DOHH2 (cell line): ENCODE results near the gene FUOM.

Source experiments
- H3F3A ChIP-seq: fragments of 200-600 bp; sonication (generic), shearing (Covaris generic); 2 replicates; pipeline ENCODE4 v1.6.0; 2016; ENCODE audit warnings: antibody characterized with exemption, mild to moderate bottlenecking; ENCODE audit not compliant: control insufficient read depth, insufficient read depth
- H3K27ac ChIP-seq: fragments of 200-600 bp; sonication (generic); 2 replicates; pipeline ENCODE4 v1.5.1; 2014; ENCODE audit warnings: low read depth, mild to moderate bottlenecking, low read length, moderate library complexity
- H3K27me3 ChIP-seq: fragments of 200-600 bp; sonication (generic); 2 replicates; pipeline ENCODE4 v1.6.1; 2014; ENCODE audit warnings: mild to moderate bottlenecking, low read length, mixed read lengths; ENCODE audit not compliant: control insufficient read depth
- H3K36me3 ChIP-seq: fragments of 200-600 bp; sonication (generic); 2 replicates; pipeline ENCODE4 v1.6.1; 2014; ENCODE audit warnings: mild to moderate bottlenecking, low read length, moderate library complexity, mixed read lengths; ENCODE audit not compliant: control insufficient read depth
- H3K4me1 ChIP-seq: fragments of 200-600 bp; sonication (generic); 2 replicates; pipeline ENCODE4 v1.6.1; 2014; ENCODE audit warnings: mild to moderate bottlenecking, low read length, mixed read lengths; ENCODE audit not compliant: control insufficient read depth
- H3K4me2 ChIP-seq: fragments of 200-600 bp; sonication (generic); 2 replicates; pipeline ENCODE4 v1.6.0; 2014; ENCODE audit warnings: mild to moderate bottlenecking, low read length, moderate library complexity
- H3K4me3 ChIP-seq: fragments of 200-600 bp; sonication (generic); 2 replicates; pipeline ENCODE4 v1.5.1; 2014; ENCODE audit warnings: mild to moderate bottlenecking, low read length, mixed read lengths
- H3K79me2 ChIP-seq: fragments of 200-600 bp; sonication (generic); 2 replicates; pipeline ENCODE4 v1.6.1; 2014; ENCODE audit warnings: mild to moderate bottlenecking, low read length, mixed read lengths; ENCODE audit not compliant: control insufficient read depth
- H3K9me2 ChIP-seq: fragments of 200-600 bp; sonication (generic); replicated peaks from 2 replicates; pipeline ENCODE4 v1.6.1; 2014; ENCODE audit warnings: mild to moderate bottlenecking, low read length, mixed read lengths; ENCODE audit not compliant: control insufficient read depth
- H3K9me3 ChIP-seq: fragments of 200-600 bp; sonication (generic); 2 replicates; pipeline ENCODE4 v1.6.1; 2014; ENCODE audit warnings: antibody characterized with exemption, low read length, mixed read lengths; ENCODE audit not compliant: control insufficient read depth, insufficient read depth
- H4K20me1 ChIP-seq: fragments of 200-600 bp; sonication (generic); 2 replicates; pipeline ENCODE4 v1.6.0; 2014; ENCODE audit warnings: low read depth, mild to moderate bottlenecking, antibody characterized with exemption, low read length, moderate library complexity; ENCODE audit not compliant: control insufficient read depth, insufficient read depth
- EZH2phosphoT487 ChIP-seq: fragments of 200-600 bp; sonication (generic); IDR thresholded peaks from 2 replicates; pipeline ENCODE4 v1.6.1; 2017; ENCODE audit warnings: borderline replicate concordance, mild to moderate bottlenecking, antibody characterized with exemption, low read length, moderate library complexity, mixed read lengths
- TF ChIP-seq, protein P1 (sequence below): fragments of 200-600 bp; sonication (generic); IDR thresholded peaks from one replicate; pipeline ENCODE4 v1.5.1; 2014; ENCODE audit warnings: antibody characterized with exemption, mild to moderate bottlenecking, low read depth, low read length; ENCODE audit not compliant: poor library complexity, severe bottlenecking

FUOM gene

DNA sequence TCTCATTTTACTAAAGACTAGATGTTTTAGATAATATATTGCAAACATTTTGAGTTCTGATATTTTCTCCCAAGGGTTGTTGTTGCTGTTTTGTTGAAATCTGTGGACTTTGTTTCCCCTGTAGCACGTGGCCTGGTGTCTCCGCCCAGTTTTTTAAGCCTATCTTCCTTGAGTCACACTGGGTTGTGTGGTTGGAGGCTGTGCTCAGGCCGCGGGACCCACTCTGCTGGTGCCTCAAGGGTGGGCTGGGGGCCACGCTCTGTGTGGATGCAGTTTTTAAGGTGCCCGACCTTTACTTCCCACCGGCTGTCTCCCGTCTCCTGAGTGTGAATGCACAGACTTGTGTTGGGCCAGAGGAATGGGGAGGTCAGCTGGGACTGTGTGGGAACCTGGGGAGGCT lies 14.9 kb downstream of the FUOM start:
- H3K27ac ChIP-seq: no peak overlapping the region
- H3K4me1 ChIP-seq: no peaks in the 10 kb centered on the region; the same call in 1 of the 2 replicates
- H3K27me3 ChIP-seq: no peaks in the 10 kb centered on the region
- TF ChIP-seq, protein P1, sequence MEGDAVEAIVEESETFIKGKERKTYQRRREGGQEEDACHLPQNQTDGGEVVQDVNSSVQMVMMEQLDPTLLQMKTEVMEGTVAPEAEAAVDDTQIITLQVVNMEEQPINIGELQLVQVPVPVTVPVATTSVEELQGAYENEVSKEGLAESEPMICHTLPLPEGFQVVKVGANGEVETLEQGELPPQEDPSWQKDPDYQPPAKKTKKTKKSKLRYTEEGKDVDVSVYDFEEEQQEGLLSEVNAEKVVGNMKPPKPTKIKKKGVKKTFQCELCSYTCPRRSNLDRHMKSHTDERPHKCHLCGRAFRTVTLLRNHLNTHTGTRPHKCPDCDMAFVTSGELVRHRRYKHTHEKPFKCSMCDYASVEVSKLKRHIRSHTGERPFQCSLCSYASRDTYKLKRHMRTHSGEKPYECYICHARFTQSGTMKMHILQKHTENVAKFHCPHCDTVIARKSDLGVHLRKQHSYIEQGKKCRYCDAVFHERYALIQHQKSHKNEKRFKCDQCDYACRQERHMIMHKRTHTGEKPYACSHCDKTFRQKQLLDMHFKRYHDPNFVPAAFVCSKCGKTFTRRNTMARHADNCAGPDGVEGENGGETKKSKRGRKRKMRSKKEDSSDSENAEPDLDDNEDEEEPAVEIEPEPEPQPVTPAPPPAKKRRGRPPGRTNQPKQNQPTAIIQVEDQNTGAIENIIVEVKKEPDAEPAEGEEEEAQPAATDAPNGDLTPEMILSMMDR: no peak
- TF ChIP-seq EZH2phosphoT487: no peak
- no peaks in the 10 kb centered on the region for H3K9me2 ChIP-seq
- H3K79me2 ChIP-seq: no peaks in the 10 kb centered on the region
- no peaks in the 10 kb centered on the region for H3K36me3 ChIP-seq
- peaks cover 17% of the 10 kb centered on the region; the same call in 1 of the 2 replicates for H3K9me3 ChIP-seq
- H3K4me2 ChIP-seq: no peak overlapping the region
- H3K4me3 ChIP-seq: no peak overlapping the region
- no peaks in the 10 kb centered on the region for H3F3A ChIP-seq
- no peaks in the 10 kb centered on the region for H4K20me1 ChIP-seq

DNA sequence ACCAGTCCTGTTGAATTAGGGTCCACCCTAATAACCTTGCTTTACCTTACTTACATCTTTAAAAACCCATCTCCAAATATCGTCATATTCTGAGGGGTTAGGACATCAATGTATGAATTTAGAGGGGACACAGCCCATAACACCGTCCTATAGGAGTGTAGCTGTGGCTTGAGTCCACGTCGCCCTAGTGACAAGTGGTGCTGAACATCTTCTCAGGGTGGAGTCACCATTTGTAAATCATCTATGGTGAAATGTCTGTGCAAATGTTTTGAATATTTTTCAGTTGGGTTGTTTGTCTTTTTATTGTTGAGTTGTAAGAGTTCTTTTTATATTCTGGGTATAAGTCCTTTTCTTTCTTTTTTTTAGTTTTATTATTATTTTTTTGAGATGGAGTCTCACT lies 15.8 kb downstream of the FUOM start:
- Histone ChIP-seq H3K9me2 (no peaks in the 10 kb centered on the region), H3K4me2 (no peak overlapping the region), H3K4me1 (no peaks in the 10 kb centered on the region; the same call in 1 of the 2 replicates), H3K9me3 (peaks cover 26% of the 10 kb centered on the region; the same call in 1 of the 2 replicates), H3K4me3 (no peak overlapping the region), H3K79me2 (no peaks in the 10 kb centered on the region), H3K27ac (no peak overlapping the region), H3K27me3 (no peaks in the 10 kb centered on the region), H4K20me1 (no peaks in the 10 kb centered on the region), H3F3A (no peaks in the 10 kb centered on the region), H3K36me3 (no peaks in the 10 kb centered on the region)
- TF ChIP-seq, protein P1: no peak
- TF ChIP-seq EZH2phosphoT487: no peak

DNA sequence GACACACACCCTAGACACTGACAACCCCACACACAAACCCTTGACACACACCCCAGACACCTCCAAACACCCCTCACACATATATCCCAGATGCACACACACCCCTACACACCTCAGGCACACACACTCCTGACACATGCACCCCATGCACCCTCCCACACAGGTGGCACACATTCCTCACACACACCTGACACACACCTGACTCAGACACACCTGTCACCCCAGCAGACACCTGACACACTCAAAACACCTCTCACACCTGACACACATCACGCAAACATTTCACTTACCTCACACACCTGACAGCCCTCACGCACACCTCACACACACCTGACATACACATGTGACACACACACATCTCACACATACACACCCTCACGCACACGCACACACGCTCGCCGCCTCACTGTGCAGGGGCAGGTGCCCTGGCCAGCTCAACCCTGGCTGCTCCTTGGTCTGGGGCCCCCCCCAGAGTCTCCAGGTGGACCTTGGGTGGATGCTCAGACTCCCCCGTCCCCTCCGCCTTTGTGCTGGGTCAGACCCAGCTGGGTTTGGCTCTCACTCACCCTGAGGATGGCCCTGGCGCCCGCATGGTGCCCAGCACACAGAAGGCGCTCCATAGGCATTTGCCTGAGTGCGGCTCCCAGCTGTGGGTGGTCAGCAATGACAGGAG lies 18.0 kb downstream of the FUOM start:
- peaks cover 5% of the 10 kb centered on the region for H3K27me3 ChIP-seq

More for the DNA sequence above, 18.0 kb downstream of the FUOM start:
- Histone ChIP-seq H3K79me2 (no peaks in the 10 kb centered on the region), H3K36me3 (no peaks in the 10 kb centered on the region), H3F3A (no peaks in the 10 kb centered on the region), H3K9me3 (peaks cover 30% of the 10 kb centered on the region; the same call in 1 of the 2 replicates), H3K4me1 (no peaks in the 10 kb centered on the region), H3K4me3 (no peak overlapping the region), H3K9me2 (no peaks in the 10 kb centered on the region), H3K27ac (no peak overlapping the region), H4K20me1 (no peaks in the 10 kb centered on the region), H3K4me2 (no peak overlapping the region)
- TF ChIP-seq, protein P1: no peak
